NCI-H187 (cell line): ENCODE data around the gene BIRC7.
"Not testable (repeated sequence)": the region's sequence is repeated elsewhere in the genome, so short reads cannot be mapped to it uniquely, and the experiment has no call there.

Experiments
- DNase-seq, 2 experiments: peaks; one replicate each; lab custom pipeline; 2025; lab: John Stamatoyannopoulos, UW

BIRC7 gene

DNA sequence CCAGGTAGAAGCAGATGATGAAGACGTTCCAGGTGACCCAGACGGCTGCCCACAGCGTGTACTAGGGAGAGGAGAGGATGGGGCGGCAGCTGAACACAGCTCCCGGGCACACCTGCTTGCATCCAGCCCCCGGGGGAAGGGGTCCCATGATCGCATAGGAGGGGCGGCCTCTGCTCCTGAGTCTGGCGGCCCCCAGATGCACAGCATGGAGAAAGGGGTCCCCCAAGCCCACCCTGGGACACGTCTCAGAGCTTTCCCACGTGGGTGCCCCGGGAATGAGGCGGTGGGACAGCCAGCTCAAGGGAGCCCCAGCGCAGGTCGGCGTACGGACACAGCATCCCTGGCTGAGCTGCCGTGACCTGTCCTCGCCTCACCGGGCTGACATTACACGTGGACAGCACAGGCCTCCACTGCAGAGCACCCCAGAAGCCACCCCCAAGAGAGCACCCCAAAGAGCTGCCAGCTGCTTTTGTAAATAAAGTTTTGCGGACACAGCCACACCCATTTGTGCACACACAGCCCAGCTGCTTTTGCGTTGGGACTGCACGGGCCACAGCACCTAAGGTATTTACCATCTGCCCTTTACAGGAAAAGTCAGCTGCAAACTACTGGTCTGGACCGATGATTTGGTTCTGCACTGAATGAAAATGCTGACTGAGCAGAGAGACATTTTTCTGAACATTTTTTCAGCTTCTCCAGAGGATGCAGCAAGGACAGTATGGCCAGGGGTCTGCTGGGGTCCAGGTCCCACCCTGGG is 13.3 kb downstream of the BIRC7 start:
- no peak for DNase-seq

- no peak for DNase-seq
Measured at GRCh38 chr20:63249891-63250290, 14.2 kb downstream of the BIRC7 start.

DNA sequence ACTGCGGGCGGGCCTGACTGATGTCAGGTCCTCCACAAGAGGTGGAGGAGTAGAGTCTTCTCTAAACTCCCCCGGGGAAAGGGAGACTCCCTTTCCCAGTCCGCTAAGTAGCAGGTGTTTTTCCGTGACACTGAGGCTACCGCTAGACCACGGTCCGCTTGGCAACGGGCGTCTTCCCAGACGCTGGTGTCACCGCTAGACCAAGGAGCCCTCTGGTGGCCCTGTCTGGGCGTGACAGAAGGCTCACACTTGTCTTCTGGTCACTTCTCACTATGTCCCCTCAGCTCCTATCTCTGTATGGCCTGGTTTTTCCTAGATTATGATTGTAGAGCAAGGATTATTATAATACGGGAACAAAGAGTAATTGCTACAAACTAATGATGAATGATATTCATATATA is 15.6 kb downstream of the BIRC7 start:
- DNase-seq = not testable (repeated sequence)

DNA sequence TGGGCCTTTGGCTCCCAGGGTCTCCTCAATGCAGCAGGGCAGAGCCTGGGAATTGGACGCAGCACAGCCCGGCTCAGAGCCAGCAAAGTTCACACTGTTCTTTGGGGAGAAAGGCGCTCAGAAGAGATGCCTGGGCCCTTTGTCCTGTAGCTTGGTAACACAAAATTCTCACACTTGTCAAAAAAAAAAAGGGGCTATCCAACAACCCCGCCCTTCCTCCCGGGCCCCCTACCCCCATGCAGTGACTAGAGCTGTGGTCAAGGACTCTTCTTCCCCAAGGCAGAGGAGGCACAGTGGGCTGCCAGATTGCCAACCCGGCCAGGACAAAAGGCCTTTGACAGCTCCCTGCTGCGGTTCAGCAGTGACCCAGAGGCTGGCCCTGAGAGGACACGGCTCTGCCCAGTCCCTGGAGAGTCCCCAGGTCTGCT is 16.6 kb downstream of the BIRC7 start:
- DNase-seq = no peak

GRCh38 chr20:63253065-63253437 is 17.3 kb downstream of the BIRC7 start:
- DNase-seq = no peak

GRCh38 chr20:63253438-63254231 is 17.9 kb downstream of the BIRC7 start:
- no peak for DNase-seq

GRCh38 chr20:63254232-63254605 is 18.5 kb downstream of the BIRC7 start, which contains the start of gene NKAIN4:
TSS of gene NKAIN4 (minus strand) at chr20:63254463. CDS start at chr20:63254450, 13 bp downstream.
- DNase-seq = no peak

DNA sequence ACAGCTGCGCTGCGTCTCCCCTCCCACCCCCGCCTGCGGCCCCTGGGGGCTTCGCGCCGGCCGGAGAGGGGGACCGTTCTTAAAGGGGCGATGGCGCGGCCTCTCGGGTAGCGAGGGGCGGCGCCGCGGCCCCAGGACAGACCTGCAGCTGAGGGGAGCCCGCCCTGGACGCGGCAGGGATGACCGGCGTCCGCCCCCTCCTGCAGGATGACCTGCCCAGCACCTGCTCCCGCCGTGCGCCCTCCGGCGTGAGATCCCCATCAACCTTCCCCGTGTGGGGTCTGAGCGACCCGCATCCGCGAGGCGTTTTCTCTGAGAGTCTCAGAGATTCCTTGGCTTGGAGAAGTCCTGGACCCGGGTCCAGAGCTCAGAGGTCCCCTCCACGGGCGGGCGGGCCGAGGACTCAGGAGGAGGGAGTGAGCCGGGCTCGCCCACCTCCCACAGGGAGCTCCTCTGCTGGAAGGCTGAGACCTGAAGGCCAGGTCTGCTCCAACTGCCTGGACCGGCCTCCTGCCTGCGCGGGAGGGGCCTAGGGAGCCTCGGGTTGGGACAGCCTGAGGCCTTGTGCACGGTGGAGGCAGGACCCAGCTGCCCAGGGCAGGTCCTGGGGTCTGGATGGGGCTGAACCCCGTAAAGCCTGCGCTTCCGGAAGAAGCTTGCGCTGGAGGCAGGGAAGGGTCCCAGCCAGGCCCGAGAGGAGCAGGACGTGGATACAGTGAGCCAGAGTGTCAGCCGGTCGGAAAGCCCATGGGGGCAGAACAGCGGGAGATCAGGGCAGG is 19.1 kb downstream of the BIRC7 start:
- DNase-seq = no peak

GRCh38 chr20:63255931-63256704 is 20.4 kb downstream of the BIRC7 start:
- DNase-seq = no peak

GRCh38 chr20:63256954-63257353 is 21.2 kb downstream of the BIRC7 start:
- DNase-seq = no peak

- no peak for DNase-seq
Measured at GRCh38 chr20:63257629-63258028, 21.9 kb downstream of the BIRC7 start.

DNA sequence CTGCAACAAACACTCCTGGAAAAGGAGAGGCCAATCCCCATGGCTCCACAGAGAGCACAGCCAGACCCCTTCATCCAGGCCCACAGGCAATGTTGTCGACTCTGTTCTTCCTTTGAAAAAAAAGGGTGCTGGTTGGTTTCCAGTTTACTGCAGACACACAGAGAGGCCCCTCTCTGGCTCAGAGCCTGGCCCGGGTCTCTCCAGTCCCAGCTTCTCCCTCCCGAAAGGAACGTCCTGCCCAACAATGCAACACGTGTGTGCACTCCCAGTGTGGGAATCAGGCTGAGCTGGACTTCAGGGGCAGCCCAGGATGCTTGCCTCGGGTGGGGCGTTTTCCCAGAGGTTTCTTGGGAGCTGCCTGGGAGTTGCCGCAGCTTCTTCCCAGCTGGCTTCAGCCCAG is 23.1 kb downstream of the BIRC7 start:
- no peak for DNase-seq

- no peak for DNase-seq
Measured at GRCh38 chr20:63259734-63260460, 24.2 kb downstream of the BIRC7 start.

DNA sequence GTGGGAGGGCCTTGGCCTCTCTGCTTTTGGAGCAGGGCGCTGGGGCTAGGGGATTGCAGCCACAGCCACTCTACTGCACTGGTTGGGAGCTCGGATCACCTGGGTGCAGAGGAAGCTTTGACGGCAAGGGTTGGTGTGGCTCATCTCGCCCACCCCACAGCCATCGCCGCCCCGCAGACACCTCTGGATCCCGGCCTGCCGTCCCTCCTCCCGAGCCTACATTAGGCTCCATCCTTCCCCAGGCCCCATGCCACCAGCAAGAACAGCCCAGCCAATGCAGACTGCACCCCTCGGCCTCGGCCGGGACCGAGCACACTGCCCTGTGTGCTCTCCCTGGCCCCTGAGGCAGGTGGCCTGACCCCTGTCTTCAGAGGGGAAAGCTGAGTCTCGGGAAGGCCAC is 24.8 kb downstream of the BIRC7 start:
- no peak for DNase-seq

- DNase-seq = no peak
Measured at GRCh38 chr20:63261060-63261794, 25.5 kb downstream of the BIRC7 start.

- DNase-seq = no peak
Measured at GRCh38 chr20:63261795-63262528, 26.3 kb downstream of the BIRC7 start.

- DNase-seq = no peak
Measured at GRCh38 chr20:63262836-63263235, 27.1 kb downstream of the BIRC7 start.

GRCh38 chr20:63264000-63264399 is 28.3 kb downstream of the BIRC7 start:
- DNase-seq = no peak

DNA sequence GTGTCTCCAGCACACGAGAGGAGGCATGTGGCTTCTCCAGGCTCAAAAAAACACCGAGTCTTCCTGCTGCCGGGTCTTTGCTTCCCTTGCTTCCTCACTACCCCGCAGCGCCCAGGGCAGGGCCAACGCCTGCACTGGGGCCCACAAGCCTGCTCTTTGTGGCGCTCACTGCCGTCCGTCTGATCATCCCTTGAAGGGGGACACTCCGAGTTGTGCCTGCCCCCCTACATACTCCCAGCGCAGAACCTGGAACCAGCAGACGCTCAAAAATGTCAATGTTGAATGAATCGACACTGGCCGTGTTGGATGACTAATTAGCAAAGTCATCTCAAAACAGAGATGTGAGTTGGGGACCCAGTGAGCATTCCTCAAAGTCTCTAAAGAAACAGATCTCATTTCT is 28.8 kb downstream of the BIRC7 start:
- no peak for DNase-seq
